A549 (cell line): Measurements from ENCODE around the gene BCAS3. TPM values are rescaled to one million over a fixed set of nuclear protein-coding genes. Genes with fewer than 3 reads are reported as not detected.

Experiments
- ATAC-seq, 2 experiments: fragments of 200-7000 bp in 1 of 2; fragments of >200 bp in 1 of 2; cut with Nextera tagmentation in 1 of 2; cut with Tn5 transposase in 1 of 2; 3 replicates each; pipeline versions ENCODE4 v1.8.0 to v1.9.1; 2018 to 2020; ENCODE audit warnings: mild to moderate bottlenecking in 1 of 2, moderate library complexity in 1 of 2
- CTCF ChIA-PET: fragments of 300-600 bp; sonication (Branson Sonifier 250); formaldehyde crosslinking; extraction: SDS; loops from one replicate; lab custom pipeline; 2021; ENCODE audit warnings: antibody characterized with exemption, inconsistent platforms; lab: Yijun Ruan, JAX
- POLR2A ChIA-PET: fragments of 350-600 bp; formaldehyde crosslinking; extraction: SDS; loops from one replicate; lab custom pipeline; 2021; ENCODE audit warnings: antibody characterized with exemption, inconsistent platforms; lab: Yijun Ruan, JAX
- DNase-seq, 2 experiments: peaks; one replicate each; pipeline versions ENCODE4 v3.0.0 to v3.0.0-alpha.2; 2011 to 2016; ENCODE audit warnings: low read depth in 1 of 2, low spot score in 1 of 2
- FAIRE-seq: peaks from 2 replicates; lab custom pipeline; 2011; peaks lifted over from hg19 to GRCh38; lab: Jason Lieb, UNC
- H3K27ac ChIP-seq, 2 experiments: fragments of >200 bp; sonication (Bioruptor Twin); formaldehyde crosslinking; 3 replicates each; pipeline ENCODE4 v1.5.1; 2016 to 2017
- H3K4me1 ChIP-seq: fragments of >200 bp; sonication (Bioruptor Twin); formaldehyde crosslinking; 3 replicates; pipeline ENCODE4 v1.6.1; 2016
- H3K4me2 ChIP-seq: fragments of >200 bp; sonication (Bioruptor Twin); formaldehyde crosslinking; 3 replicates; pipeline ENCODE4 v1.6.1; 2016
- H3K4me3 ChIP-seq: fragments of >200 bp; sonication (Bioruptor Twin); formaldehyde crosslinking; 3 replicates; pipeline ENCODE4 v1.5.1; 2016
- H3K9me3 ChIP-seq: fragments of >200 bp; sonication (Bioruptor Twin); formaldehyde crosslinking; 3 replicates; pipeline ENCODE4 v1.6.1; 2016
- EHF ChIP-seq: fragments of 250-450 bp; sonication (Bioruptor Pico); IDR thresholded peaks from 2 replicates; pipeline ENCODE4 v1.5.0; 2020; ENCODE audit warnings: mild to moderate bottlenecking
- EHMT2 ChIP-seq: fragments of 200-600 bp; sonication (generic); IDR thresholded peaks from 2 replicates; pipeline ENCODE4 v1.6.1; 2016; ENCODE audit warnings: antibody characterized with exemption, low read depth, mild to moderate bottlenecking, moderate library complexity
- ELK1 ChIP-seq: fragments of 150-350 bp; IDR thresholded peaks from 2 replicates; pipeline ENCODE4 v1.6.1; 2014; ENCODE audit warnings: low read depth, mild to moderate bottlenecking, low read length
- FOSB ChIP-seq: fragments of 250-450 bp; sonication (Bioruptor Pico); IDR thresholded peaks from 2 replicates; pipeline ENCODE4 v1.5.0; 2020; ENCODE audit warnings: mild to moderate bottlenecking, moderate library complexity
- FOSL2 ChIP-seq, 2 experiments: fragments of 450-650 bp in 1 of 2; fragments of >200 bp in 1 of 2; sonication (Bioruptor Twin) in 1 of 2; formaldehyde crosslinking; IDR thresholded peaks; 2 replicates each; pipeline versions ENCODE4 v1.5.0 to v1.6.1; 2016 to 2020; ENCODE audit warnings: mild to moderate bottlenecking in 1 of 2, moderate library complexity in 1 of 2
- HDAC2 ChIP-seq: fragments of 200-600 bp; sonication (generic); IDR thresholded peaks from 2 replicates; pipeline ENCODE4 v1.6.1; 2016
- HOXA7 ChIP-seq: fragments of 250-450 bp; sonication (Bioruptor Pico); IDR thresholded peaks from 2 replicates; pipeline ENCODE4 v1.5.0; 2020; ENCODE audit warnings: mild to moderate bottlenecking, moderate library complexity
- KDM1A ChIP-seq: fragments of 200-600 bp; sonication (generic); IDR thresholded peaks from 2 replicates; pipeline ENCODE4 v1.6.1; 2016; ENCODE audit warnings: low read depth, mild to moderate bottlenecking
- MAFK ChIP-seq: fragments of 450-650 bp; IDR thresholded peaks from 2 replicates; pipeline ENCODE4 v1.6.1; 2014; ENCODE audit not compliant: partially characterized antibody
- PHF8 ChIP-seq: fragments of 200-600 bp; sonication (generic); IDR thresholded peaks from 2 replicates; pipeline ENCODE4 v1.6.1; 2016; ENCODE audit warnings: low read depth, mild to moderate bottlenecking, antibody characterized with exemption, moderate library complexity, borderline replicate concordance
- POLR2A ChIP-seq: IDR thresholded peaks from 2 replicates; pipeline ENCODE4 v1.6.1; 2012; ENCODE audit warnings: mild to moderate bottlenecking, low read length
- POLR2AphosphoS2 ChIP-seq: conservative IDR thresholded peaks from 2 replicates; pipeline ENCODE4 v1.6.1; 2012; ENCODE audit warnings: low read length, improper control_type of control experiment, inconsistent platforms
- REST ChIP-seq: fragments of 200-600 bp; sonication (generic); IDR thresholded peaks from 2 replicates; pipeline ENCODE4 v1.6.1; 2016; ENCODE audit warnings: antibody characterized with exemption, mild to moderate bottlenecking, moderate library complexity
- TFCP2L1 ChIP-seq: fragments of 250-450 bp; sonication (Bioruptor Pico); IDR thresholded peaks from 2 replicates; pipeline ENCODE4 v1.5.0; 2021; ENCODE audit warnings: mild to moderate bottlenecking
- ZSCAN20 ChIP-seq: fragments of 250-450 bp; sonication (Bioruptor Pico); IDR thresholded peaks from 2 replicates; pipeline ENCODE4 v1.8.0; 2022; ENCODE audit warnings: mild to moderate bottlenecking, moderate library complexity
- WGBS: methylation state at CpG from one replicate; pipeline ENCODE4 v1.1.6; 2017; ENCODE audit errors: missing lambda C conversion rate; 5-methylcytosine and 5-hydroxymethylcytosine counted together
- polyA plus RNA-seq, 4 experiments: library from polyadenylated mRNA; depleted of rRNA in 3 of 4; stranded (reverse); fragments of >200 nt; fragmentation: RNase III in 1 of 4; extraction: RNeasy Plus Mini Kit Qiagen cat#74134 plus additional on column Dnase treatment in 1 of 4; gene quantifications; 2 replicates in 3 of 4; 3 replicates in 1 of 4; pipeline ENCODE4 v1.2.3, GENCODE V29; 2011 to 2017

Gene BCAS3
- polyA plus RNA-seq, 2 of the 4 experiments (the other 2 are of a cell fraction): 14.7 to 43.4 TPM

DNA sequence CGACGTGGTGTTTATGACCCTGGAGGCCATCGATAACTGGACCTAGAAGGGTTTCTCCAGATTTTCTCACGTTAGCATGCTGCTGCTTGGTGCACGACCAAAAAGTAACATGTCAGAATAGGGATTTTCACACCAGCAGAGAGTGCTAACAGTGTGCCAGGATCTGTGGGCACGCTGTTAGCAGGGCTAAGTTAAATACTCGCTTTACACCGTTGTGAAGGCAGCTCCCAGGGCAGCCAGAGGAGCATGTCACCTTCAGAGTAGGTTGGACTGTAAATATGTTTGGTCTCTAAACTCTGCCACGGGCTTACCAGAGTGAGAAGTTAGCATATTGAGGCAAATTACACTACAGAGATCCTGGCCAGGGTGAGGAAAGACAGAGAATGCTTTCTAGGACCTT is 608.8 kb downstream of the BCAS3 start:
- DNase-seq (no peak), FAIRE-seq (no peak), ATAC-seq (no peak)
- ChIA-PET CTCF (interaction anchor here (1.1 kb wide), 1 partner anchor 104 kb away, joined by 6 read pairs; no protein-coding TSS in a partner anchor), POLR2A (no interaction called here)
- H3K4me3 ChIP-seq: no peak overlapping the region
- no peak overlapping the region for H3K27ac ChIP-seq
- H3K4me2 ChIP-seq: no peak overlapping the region
- H3K9me3 ChIP-seq: no peaks in the 10 kb centered on the region
- 88% methylated on average over 9 of the region's 9 CpGs for WGBS
- TF ChIP-seq MAFK (no peak), HOXA7 (CRISPR knock-in tag) (no peak), HDAC2 (no peak), POLR2A (no peak), POLR2AphosphoS2 (no peak), TFCP2L1 (CRISPR knock-in tag) (no peak), REST (no peak), PHF8 (no peak), ZSCAN20 (CRISPR knock-in tag) (no peak), EHMT2 (no peak), FOSL2 (IDR thresholded peaks at IDR 0.05) (no peak), FOSL2 (CRISPR knock-in tag; IDR thresholded peaks at IDR 0.05) (no peak), EHF (CRISPR knock-in tag) (no peak), ELK1 (no peak)
- H3K4me1 ChIP-seq: no peaks in the 10 kb centered on the region

DNA sequence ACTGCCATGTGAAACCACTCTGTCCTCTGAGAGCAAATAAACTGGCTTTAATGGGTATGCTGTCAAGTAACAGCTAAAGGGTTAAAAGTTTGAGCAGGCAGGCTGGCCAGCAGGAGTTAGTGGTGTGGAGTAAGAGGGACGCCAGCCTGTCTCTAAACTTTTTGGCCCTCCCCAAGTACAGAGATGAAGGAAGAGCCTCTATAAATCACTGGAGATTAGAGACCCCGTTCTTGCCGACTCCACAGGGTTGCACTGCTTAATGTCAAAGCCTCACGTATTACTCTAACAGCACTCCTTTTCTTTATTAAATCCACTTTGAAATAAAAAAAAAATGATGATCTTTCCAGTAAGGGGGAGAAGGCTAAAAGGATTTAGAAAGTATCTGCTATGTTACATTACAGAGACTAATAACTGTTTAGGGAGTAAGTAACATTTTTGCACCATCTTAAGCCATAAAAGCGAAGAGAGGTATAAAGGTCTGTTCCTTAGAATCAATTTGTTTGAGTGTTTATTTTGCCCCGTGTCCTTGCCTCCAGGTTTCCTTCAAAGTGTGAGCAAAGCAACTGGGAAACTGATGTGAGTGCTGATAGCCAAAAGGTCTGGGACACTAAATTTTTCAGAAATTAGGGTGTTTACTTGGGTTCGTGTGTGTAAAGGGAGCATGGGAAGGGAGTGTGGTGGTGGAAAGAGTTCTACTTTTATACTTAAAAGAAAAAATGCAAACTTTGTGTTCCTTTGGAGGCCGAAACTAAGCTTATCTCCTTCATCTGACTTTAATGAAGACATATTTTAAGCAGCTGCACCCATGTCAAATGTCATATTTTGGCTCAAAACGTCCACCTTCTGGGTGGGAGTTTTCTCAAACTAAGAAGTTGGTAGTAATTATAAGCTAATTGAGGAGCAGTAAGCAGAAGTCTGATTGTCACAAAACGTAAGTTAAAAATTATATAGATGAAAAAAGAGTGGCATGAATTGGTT is 612.0 kb downstream of the BCAS3 start:
- FAIRE-seq (peak; percentile 13), ATAC-seq (no peak), DNase-seq (no peak)
- H3K9me3 ChIP-seq: no peaks in the 10 kb centered on the region
- whole genome bisulfite sequencing: 78% methylated on average over 10 of the region's 10 CpGs
- TF ChIP-seq KDM1A (no peak), FOSB (CRISPR knock-in tag) (no peak)
- no peak overlapping the region for H3K27ac ChIP-seq
- POLR2A ChIA-PET: no interaction called here
- H3K4me1 ChIP-seq: peaks cover 8% of the 10 kb centered on the region
- H3K4me3 ChIP-seq: no peak overlapping the region
- CTCF ChIA-PET: interaction anchor here (0.6 to 2.1 kb wide), 7 partner anchors 15 to 101 kb away, joined by 3 to 4 read pairs (median 3); no protein-coding TSS in a partner anchor
- no peak overlapping the region for H3K4me2 ChIP-seq
